NCI-H1092 (cell line): ENCODE results near the gene CLDN25.
"Not testable (repeated sequence)": the region's sequence is repeated elsewhere in the genome, so short reads cannot be mapped to it uniquely, and the experiment has no call there.

Experiments
- DNase-seq: peaks from one replicate; lab custom pipeline; 2025; lab: John Stamatoyannopoulos, UW

The CLDN25 gene

GRCh38 chr11:113779496-113779895 is at the start of gene CLDN25:
Gene CLDN25, plus strand, starts transcription at chr11:113779796. Its CDS starts 0 bp downstream, at chr11:113779796.
- DNase-seq, result no peak

GRCh38 chr11:113730887-113731726 is 48.5 kb upstream of the CLDN25 start:
- peak; percentile 54 for DNase-seq

- no peak for DNase-seq
Measured at GRCh38 chr11:113732092-113732491, 47.5 kb upstream of the CLDN25 start.

GRCh38 chr11:113736323-113736722 is 43.3 kb upstream of the CLDN25 start:
- no peak for DNase-seq

GRCh38 chr11:113752932-113753331 is 26.7 kb upstream of the CLDN25 start:
- no peak for DNase-seq

GRCh38 chr11:113760241-113760640 is 19.4 kb upstream of the CLDN25 start:
- DNase-seq, result no peak

- not testable (repeated sequence) for DNase-seq
Measured at GRCh38 chr11:113763040-113763439, 16.6 kb upstream of the CLDN25 start.

- DNase-seq, result no peak
Measured at GRCh38 chr11:113764527-113765219, 14.9 kb upstream of the CLDN25 start.

- no peak for DNase-seq
Measured at GRCh38 chr11:113771964-113772363, 7.6 kb upstream of the CLDN25 start.

GRCh38 chr11:113773092-113773415 is 6.5 kb upstream of the CLDN25 start:
- DNase-seq, result no peak

- peak; percentile 95 for DNase-seq
Measured at GRCh38 chr11:113773416-113774173, 6.0 kb upstream of the CLDN25 start, which contains the start of gene ZW10. Gene ZW10, minus strand, starts transcription at chr11:113773692. Its CDS starts 26 bp downstream, at chr11:113773666.

GRCh38 chr11:113774174-113774503 is 5.5 kb upstream of the CLDN25 start:
- DNase-seq, result no peak

GRCh38 chr11:113778111-113778910 is 1.3 kb upstream of the CLDN25 start:
- DNase-seq, result no peak

- no peak for DNase-seq
Measured at GRCh38 chr11:113781682-113782081, 2.1 kb downstream of the CLDN25 start.

GRCh38 chr11:113782134-113782533 is 2.5 kb downstream of the CLDN25 start:
- DNase-seq, result no peak

- DNase-seq, result not testable (repeated sequence)
Measured at GRCh38 chr11:113789016-113789415, 9.4 kb downstream of the CLDN25 start.

GRCh38 chr11:113789675-113790320 is 10.2 kb downstream of the CLDN25 start:
- DNase-seq, result no peak

- no peak for DNase-seq
Measured at GRCh38 chr11:113796663-113797259, 17.2 kb downstream of the CLDN25 start.

- no peak for DNase-seq
Measured at GRCh38 chr11:113802621-113803020, 23.0 kb downstream of the CLDN25 start.

- DNase-seq, result no peak
Measured at GRCh38 chr11:113805640-113806039, 26.0 kb downstream of the CLDN25 start.

GRCh38 chr11:113806406-113806805 is 26.8 kb downstream of the CLDN25 start:
- no peak for DNase-seq
